K562 (cell line): ENCODE measurements around the gene RAI1. TPM values are rescaled to one million over a fixed set of nuclear protein-coding genes. Genes with fewer than 3 reads are reported as not detected.

Experiments
- ATAC-seq: fragments of 200-7000 bp; cut with Tn5 transposase; 3 replicates; pipeline ENCODE4 v1.9.1; 2020; ENCODE audit warnings: moderate library complexity
- BruUV-seq: library from RNA; stranded (reverse); fragments of 400-500 nt; replicated peaks from 2 replicates; lab custom pipeline; 2021; lab: Mats Ljungman, UMichigan
- CTCF ChIA-PET: fragments of 300-600 bp; formaldehyde crosslinking; extraction: SDS; loops from one replicate; lab custom pipeline; 2021; ENCODE audit warnings: low intra/inter-chr PET ratio; lab: Yijun Ruan, JAX
- POLR2A ChIA-PET: fragments of 300-600, 350-650 bp; sonication (Branson Sonifier 250); formaldehyde crosslinking; extraction: SDS; loops from one replicate; lab custom pipeline; 2021; ENCODE audit warnings: antibody characterized with exemption, inconsistent platforms; lab: Yijun Ruan, JAX
- DNase-seq, 4 experiments: peaks; one replicate each; pipeline versions ENCODE4 v3.0.0 to v3.0.0-alpha.2; 2011 to 2018; ENCODE audit warnings: low spot score in 3 of 4, mixed read lengths in 3 of 4; ENCODE audit errors: extremely low read depth in 1 of 4
- FAIRE-seq: peaks from 2 replicates; lab custom pipeline; 2011; peaks lifted over from hg19 to GRCh38; lab: Jason Lieb, UNC
- H2AFZ ChIP-seq: 2 replicates; pipeline ENCODE4 v1.6.0; 2011; ENCODE audit warnings: low read depth, low read length, control low read depth, inconsistent platforms
- H3K27ac ChIP-seq: fragments of 200-600 bp; 3 replicates; pipeline ENCODE4 v1.8.0; 2011; ENCODE audit warnings: low read depth, mild to moderate bottlenecking, control low read depth, inconsistent platforms, low read length, moderate library complexity, mixed read lengths; ENCODE audit errors: extremely low read depth
- H3K27me3 ChIP-seq, 2 experiments: fragments of 300-600 bp in 1 of 2; 2 replicates in 1 of 2; 3 replicates in 1 of 2; pipeline versions ENCODE4 v1.6.0 to v1.8.0; 2011; ENCODE audit warnings: inconsistent platforms in 2 of 2, low read length in 2 of 2, mild to moderate bottlenecking in 1 of 2, mixed read lengths in 1 of 2, moderate library complexity in 1 of 2; ENCODE audit not compliant: control insufficient read depth in 2 of 2, insufficient read depth in 2 of 2
- H3K36me3 ChIP-seq: fragments of 300-600 bp; 3 replicates; pipeline ENCODE4 v1.8.0; 2011; ENCODE audit warnings: mild to moderate bottlenecking, low read length, inconsistent platforms; ENCODE audit not compliant: control insufficient read depth, insufficient read depth
- H3K4me1 ChIP-seq, 2 experiments: fragments of 200-600 bp in 1 of 2; replicated peaks in 1 of 2; 2 replicates in 1 of 2; 3 replicates in 1 of 2; pipeline versions ENCODE4 v1.5.1 to v1.8.0; 2011; ENCODE audit warnings: inconsistent platforms in 2 of 2, low read length in 2 of 2, mild to moderate bottlenecking in 1 of 2, mixed read lengths in 1 of 2, moderate library complexity in 1 of 2; ENCODE audit not compliant: control insufficient read depth in 2 of 2, insufficient read depth in 2 of 2
- H3K4me2 ChIP-seq: 2 replicates; pipeline ENCODE4 v1.6.1; 2011; ENCODE audit warnings: low read length, control low read depth, inconsistent platforms, mixed read lengths; ENCODE audit not compliant: insufficient read depth
- H3K4me3 ChIP-seq: fragments of 200-600 bp; sonication (generic), shearing (Covaris generic); 2 replicates; pipeline ENCODE4 v1.5.1; 2016; ENCODE audit warnings: control low read depth, inconsistent platforms
- H3K79me2 ChIP-seq: fragments of 200-600 bp; 3 replicates; pipeline ENCODE4 v1.8.0; 2011; ENCODE audit warnings: low read length, inconsistent platforms; ENCODE audit not compliant: control insufficient read depth, insufficient read depth
- H3K9ac ChIP-seq, 2 experiments: 2 replicates each; pipeline versions ENCODE4 v1.6.0 to v1.6.1; 2011; ENCODE audit warnings: low read depth in 2 of 2, low read length in 2 of 2, control low read depth in 1 of 2, inconsistent platforms in 1 of 2, mild to moderate bottlenecking in 1 of 2, mixed read lengths in 1 of 2; ENCODE audit not compliant: insufficient read depth in 1 of 2
- H3K9me1 ChIP-seq: one replicate; pipeline ENCODE4 v1.6.0; 2011; ENCODE audit warnings: inconsistent platforms, mild to moderate bottlenecking, low read length, moderate library complexity; ENCODE audit not compliant: control insufficient read depth, insufficient read depth
- H3K9me3 ChIP-seq: replicated peaks from 2 replicates; pipeline ENCODE4 v1.5.1; 2011; ENCODE audit warnings: low read depth, low read length, inconsistent platforms; ENCODE audit not compliant: control insufficient read depth, insufficient read depth
- H4K20me1 ChIP-seq: replicated peaks from 2 replicates; pipeline ENCODE4 v1.6.1; 2011; ENCODE audit warnings: low read length, inconsistent platforms, mixed read lengths; ENCODE audit not compliant: control insufficient read depth, insufficient read depth
- ARNT ChIP-seq, 2 experiments: fragments of 450-650 bp; IDR thresholded peaks; 2 replicates each; pipeline ENCODE4 v1.6.1; 2016; ENCODE audit warnings: mild to moderate bottlenecking in 1 of 2
- BDP1 ChIP-seq: IDR thresholded peaks from 3 replicates; pipeline ENCODE4 v1.6.1; 2011; ENCODE audit not compliant: insufficient read length, insufficient read depth
- CHD1 ChIP-seq: fragments of 200-600 bp; sonication (generic); IDR thresholded peaks from one replicate; pipeline ENCODE4 v1.6.1; 2012; ENCODE audit warnings: mild to moderate bottlenecking, moderate library complexity, low read length, inconsistent platforms
- ELF2 ChIP-seq: fragments of 250-450 bp; sonication (Bioruptor Pico); IDR thresholded peaks from 2 replicates; pipeline ENCODE4 v1.5.0; 2021; ENCODE audit warnings: mild to moderate bottlenecking
- ID3 ChIP-seq, 2 experiments: fragments of 250-450 bp in 1 of 2; fragments of 450-650 bp in 1 of 2; sonication (Bioruptor Pico) in 1 of 2; IDR thresholded peaks; 2 replicates each; pipeline versions ENCODE4 v1.6.1 to v1.8.0; 2016 to 2021; ENCODE audit warnings: mild to moderate bottlenecking in 2 of 2, moderate library complexity in 2 of 2, missing compliant biosample characterization in 1 of 2, missing genetic modification characterization in 1 of 2
- IRF9 ChIP-seq: fragments of 450-650 bp; IDR thresholded peaks from 2 replicates; pipeline ENCODE4 v1.6.1; 2016; ENCODE audit warnings: missing biosample characterization, missing genetic modification characterization
- KLF16 ChIP-seq: IDR thresholded peaks from 2 replicates; pipeline ENCODE4 v1.6.1; 2016; ENCODE audit warnings: antibody characterized with exemption
- NFE2 ChIP-seq: IDR thresholded peaks from 2 replicates; pipeline ENCODE4 v1.6.1; 2014; ENCODE audit warnings: antibody characterized with exemption, low read depth
- TRIM24 ChIP-seq, 2 experiments: fragments of 450-650 bp; IDR thresholded peaks; 2 replicates each; pipeline ENCODE4 v1.6.1; 2016
- ZNF121 ChIP-seq: sonication (generic); formaldehyde crosslinking; conservative IDR thresholded peaks from 2 replicates; pipeline ENCODE4 v1.8.0; 2022; ENCODE audit warnings: missing genetic modification reagents
- ZNF274 ChIP-seq: IDR thresholded peaks from 2 replicates; pipeline ENCODE4 v1.6.1; 2011; ENCODE audit warnings: low read depth, mild to moderate bottlenecking, low read length, moderate library complexity, borderline replicate concordance
- ZNF324 ChIP-seq: fragments of 250-450 bp; sonication (Bioruptor Pico); IDR thresholded peaks from 2 replicates; pipeline ENCODE4 v1.4.0; 2020; ENCODE audit warnings: mild to moderate bottlenecking
- WGBS: fragments of 100-300 bp; shearing (Covaris generic); methylation state at CpG from one replicate; pipeline ENCODE4 v1.1.6; 2016; ENCODE audit warnings: low coverage, mixed read lengths; ENCODE audit not compliant: insufficient coverage; ENCODE audit errors: missing lambda C conversion rate; 5-methylcytosine and 5-hydroxymethylcytosine counted together
- in situ Hi-C: fragments of 300-500 bp; cut with MboI; formaldehyde crosslinking; loops from 4 replicates; pipeline ENCODE4 v1.15.0; 2018; ENCODE audit warnings: inconsistent platforms, mixed read lengths
- intact Hi-C: fragments of 100-400 bp; cut with micrococcal nuclease; formaldehyde crosslinking; loops from 2 replicates; pipeline ENCODE4 v1.14.2; 2022
- polyA plus RNA-seq, 8 experiments: library from polyadenylated mRNA; depleted of rRNA in 4 of 8; stranded (reverse) in 5 of 8; unstranded in 3 of 8; fragments of >200 nt; fragmentation: Nextera tagmentation in 2 of 8; fragmentation: Illumina TruSeq in 1 of 8; extraction: Ambion mirVana in 2 of 8; extraction: Trizol in 1 of 8; gene quantifications; 2 replicates each; pipeline versions ENCODE4 v1.2.1 to v1.2.3, GENCODE V29; 2011 to 2014; ENCODE audit warnings: inconsistent platforms in 1 of 8, missing spikeins in 1 of 8
- total RNA-seq, 7 experiments: library from RNA; depleted of rRNA in 6 of 7; stranded (reverse); fragments of >200 nt in 6 of 7; fragmentation: Illumina TruSeq in 2 of 7; extraction: Trizol in 2 of 7; gene quantifications; 2 replicates each; pipeline versions ENCODE4 v1.2.1 to v1.2.3, GENCODE V29; 2011 to 2021; ENCODE audit warnings: low replicate concordance in 1 of 7

The RAI1 gene
- total and polyA plus RNA-seq, 9 of the 15 experiments (the other 6 are each of a cell fraction or from before 2014, with no cell fraction given): 0.68 to 19.9 (median 5.5) TPM

GRCh38 chr17:17699491-17699890 is 18.2 kb downstream of the RAI1 start:
- POLR2A ChIA-PET: no interaction called here
- H3K27ac ChIP-seq: no peak overlapping the region
- H2AFZ ChIP-seq: no peak overlapping the region
- H3K36me3 ChIP-seq: no peaks in the 10 kb centered on the region; the same call in 2 of the 3 replicates
- no peak overlapping the region for H3K4me2 ChIP-seq
- no peak overlapping the region; a peak in 1 of 4 replicates for H3K9ac ChIP-seq
- no peak for TF ChIP-seq ZNF121 (CRISPR knock-in tag)
- TF ChIP-seq BDP1: no peak
- no peak for TF ChIP-seq ELF2
- TF ChIP-seq IRF9 (tag): no peak
- TF ChIP-seq ZNF324 (CRISPR knock-in tag): no peak
- no peak for TF ChIP-seq TRIM24 (IDR thresholded peaks at IDR 0.05)
- TF ChIP-seq ID3 (CRISPR knock-in tag; IDR thresholded peaks at IDR 0.05): no peak
- TF ChIP-seq ID3 (tag; IDR thresholded peaks at IDR 0.05): no peak
- no peak for TF ChIP-seq KLF16
- TF ChIP-seq NFE2: no peak
- TF ChIP-seq ZNF274: no peak
- no peak for TF ChIP-seq ARNT (IDR thresholded peaks at IDR 0.05)
- TF ChIP-seq CHD1: no peak
- BruUV-seq: no TSS peak
- intact Hi-C loops: no loop called here
- no peaks in the 10 kb centered on the region for H3K9me3 ChIP-seq
- no peaks in the 10 kb centered on the region for H3K27me3 ChIP-seq
- H4K20me1 ChIP-seq: peaks cover 16% of the 10 kb centered on the region; the same call in 1 of the 2 replicates
- CTCF ChIA-PET: no interaction called here
- peaks cover 11 to 40% of the 10 kb centered on the region in 2 experiments; a peak in 4 of 5 replicates for H3K4me1 ChIP-seq
- in situ Hi-C loops: no loop called here
- WGBS: 98% methylated on average over 4 of the region's 7 CpGs
- no peak for ATAC-seq
- no peak overlapping the region for H3K4me3 ChIP-seq
- H3K79me2 ChIP-seq: peaks cover 90% of the 10 kb centered on the region
- no peak for DNase-seq
- no peak for FAIRE-seq
- H3K9me1 ChIP-seq: peaks cover 2% of the 10 kb centered on the region
